ENCODE data around the gene PECR.

- TF ChIP-seq CTCF (IDR thresholded peaks at IDR 0.05; ENCODE audit: low read depth, low read length): no peak
- TF ChIP-seq EZH2phosphoT487 (IDR thresholded peaks at IDR 0.05; ENCODE audit: low read depth): no peak
Measured at GRCh38 chr2:216014986-216015385, 66.6 kb downstream of the PECR start.

Measured in OCI-LY3 (cell line).